Measurements from ENCODE around the gene USF2.
"Not testable (repeated sequence)": the region's sequence is repeated elsewhere in the genome, so short reads cannot be mapped to it uniquely, and the experiment has no call there.

USF2 gene

GRCh38 chr19:35285465-35285864 lies 16.7 kb downstream of the USF2 start:
- DNase-seq (ENCODE audit: low spot score) = not testable (repeated sequence)

DNA sequence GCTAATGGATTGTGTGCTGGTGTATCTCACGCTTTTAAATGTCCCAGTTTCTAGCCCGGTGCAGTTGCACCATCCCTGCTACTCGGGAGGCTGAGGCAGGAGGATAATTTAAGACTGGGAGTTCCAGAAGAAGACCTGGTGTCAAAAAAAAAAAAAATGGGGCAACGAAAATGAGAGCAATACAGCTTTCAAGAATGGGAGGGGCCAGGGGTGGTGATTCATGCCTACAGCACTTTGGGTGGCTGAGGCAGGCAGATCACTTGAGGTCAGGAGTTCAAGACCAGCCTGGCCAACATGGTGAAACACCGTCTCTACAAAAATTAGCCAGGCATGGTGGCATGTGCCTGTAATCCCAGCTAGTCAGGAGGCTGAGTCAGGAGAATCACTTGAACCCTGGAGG lies 17.3 kb downstream of the USF2 start:
- not testable (repeated sequence) for DNase-seq (ENCODE audit: low spot score)

DNA sequence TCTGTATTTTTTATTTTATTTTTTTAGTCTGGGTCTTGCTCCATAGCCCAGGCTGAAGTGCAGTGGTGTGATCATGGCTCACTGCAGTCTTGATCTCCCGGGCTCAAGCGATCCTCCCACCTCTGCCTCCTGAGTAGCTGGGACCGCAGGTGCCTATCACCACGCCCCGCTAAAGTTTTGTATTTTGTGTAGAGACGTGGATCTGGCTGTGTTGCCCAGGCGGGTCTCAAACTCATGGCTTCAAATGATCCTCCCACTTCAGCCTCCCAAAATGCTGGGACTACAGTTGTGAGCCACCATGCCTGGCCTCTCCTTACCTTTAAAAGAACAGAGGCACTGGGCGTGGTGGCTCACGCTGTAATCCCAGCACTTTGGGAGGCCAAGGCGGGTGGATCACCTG lies 19.0 kb downstream of the USF2 start:
- DNase-seq (ENCODE audit: low spot score) = no peak

DNA sequence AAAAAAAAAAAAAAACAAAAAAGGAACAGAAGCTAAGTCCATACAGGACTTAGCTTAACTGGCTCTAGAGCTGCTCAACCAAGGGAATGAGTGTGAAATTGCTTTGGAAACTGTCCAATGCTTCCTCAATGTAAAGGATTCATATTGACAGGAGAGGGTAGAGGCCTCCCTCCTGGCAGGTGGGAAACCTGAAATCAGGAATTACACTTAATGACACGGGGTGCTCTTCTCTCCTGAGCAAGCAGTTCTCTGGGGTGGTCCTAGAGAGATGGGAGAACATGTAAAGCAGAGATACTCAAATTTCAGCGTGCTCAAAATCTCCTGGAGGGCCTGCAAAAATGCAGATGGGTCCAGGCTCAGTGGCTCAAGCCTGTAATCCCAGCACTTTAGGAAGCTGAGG lies 19.6 kb downstream of the USF2 start:
- no peak for DNase-seq (ENCODE audit: low spot score)

DNA sequence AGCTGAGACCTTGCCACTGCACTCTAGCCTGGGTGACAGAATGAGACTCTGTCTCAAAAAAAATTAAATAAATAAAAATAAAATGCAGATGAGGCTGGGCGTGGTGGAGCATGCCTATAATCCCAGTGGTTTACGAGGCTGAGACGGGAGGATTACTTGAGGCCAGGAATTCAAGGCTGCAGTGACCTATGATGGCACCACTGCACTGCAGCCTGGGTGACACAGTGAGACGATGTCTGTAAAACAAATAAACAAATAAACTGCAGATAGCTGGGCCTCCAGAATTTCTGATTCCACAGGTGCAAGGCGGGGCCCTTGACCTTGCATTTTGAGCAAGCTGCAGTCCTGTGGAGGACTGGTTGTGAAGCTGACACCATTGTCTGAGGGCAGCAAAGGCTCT lies 20.1 kb downstream of the USF2 start:
- no peak for DNase-seq (ENCODE audit: low spot score)

GRCh38 chr19:35290381-35291127 lies 21.8 kb downstream of the USF2 start:
- DNase-seq (ENCODE audit: low spot score) = no peak

DNA sequence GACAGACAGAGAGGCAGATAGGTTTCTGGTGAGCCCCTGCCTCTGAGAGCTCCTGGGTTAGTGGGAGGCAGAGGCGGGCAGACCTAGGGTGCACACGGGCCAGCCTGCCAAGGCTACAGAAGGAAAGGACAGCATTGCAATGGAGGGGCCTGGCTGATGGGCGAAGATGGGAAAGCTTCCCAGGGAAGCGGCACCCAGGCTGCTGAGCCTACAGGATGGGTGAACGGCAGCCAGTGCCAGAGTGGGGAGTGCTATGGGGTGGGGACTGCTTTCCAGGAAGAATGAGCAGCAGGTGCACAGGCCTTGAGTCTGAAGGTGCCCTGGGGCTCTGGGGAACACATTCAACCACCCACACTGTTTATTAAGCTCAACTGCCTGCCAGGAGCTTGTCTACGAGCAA lies 22.5 kb downstream of the USF2 start:
- DNase-seq (ENCODE audit: low spot score) = no peak

DNA sequence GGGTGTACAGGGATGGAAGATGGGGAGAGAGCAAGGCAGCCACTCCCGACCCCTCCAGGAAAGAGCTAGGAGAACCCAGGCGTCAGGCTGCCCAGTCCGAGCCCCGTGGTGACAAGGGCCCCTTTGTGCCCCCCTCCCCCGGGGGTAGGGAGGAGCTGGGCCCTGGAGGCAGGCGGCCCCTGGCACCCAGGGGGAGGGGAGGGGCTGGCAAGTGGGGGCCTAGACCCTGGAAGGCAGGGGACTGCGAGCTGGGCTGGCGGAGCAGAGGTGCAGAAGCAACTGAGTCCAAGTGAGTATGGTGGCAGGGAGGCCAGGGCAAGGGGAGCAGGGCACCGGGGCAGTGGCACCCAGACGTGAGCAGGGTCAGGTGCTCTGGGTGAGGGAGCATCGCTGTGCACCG lies 23.2 kb downstream of the USF2 start, which contains the start of gene MAG:
TSS of gene MAG (plus strand) at position 246 of the 400 bp plus-strand sequence. CDS start 3,248 bp downstream, outside the sequence.
- DNase-seq (ENCODE audit: low spot score) = no peak

DNA sequence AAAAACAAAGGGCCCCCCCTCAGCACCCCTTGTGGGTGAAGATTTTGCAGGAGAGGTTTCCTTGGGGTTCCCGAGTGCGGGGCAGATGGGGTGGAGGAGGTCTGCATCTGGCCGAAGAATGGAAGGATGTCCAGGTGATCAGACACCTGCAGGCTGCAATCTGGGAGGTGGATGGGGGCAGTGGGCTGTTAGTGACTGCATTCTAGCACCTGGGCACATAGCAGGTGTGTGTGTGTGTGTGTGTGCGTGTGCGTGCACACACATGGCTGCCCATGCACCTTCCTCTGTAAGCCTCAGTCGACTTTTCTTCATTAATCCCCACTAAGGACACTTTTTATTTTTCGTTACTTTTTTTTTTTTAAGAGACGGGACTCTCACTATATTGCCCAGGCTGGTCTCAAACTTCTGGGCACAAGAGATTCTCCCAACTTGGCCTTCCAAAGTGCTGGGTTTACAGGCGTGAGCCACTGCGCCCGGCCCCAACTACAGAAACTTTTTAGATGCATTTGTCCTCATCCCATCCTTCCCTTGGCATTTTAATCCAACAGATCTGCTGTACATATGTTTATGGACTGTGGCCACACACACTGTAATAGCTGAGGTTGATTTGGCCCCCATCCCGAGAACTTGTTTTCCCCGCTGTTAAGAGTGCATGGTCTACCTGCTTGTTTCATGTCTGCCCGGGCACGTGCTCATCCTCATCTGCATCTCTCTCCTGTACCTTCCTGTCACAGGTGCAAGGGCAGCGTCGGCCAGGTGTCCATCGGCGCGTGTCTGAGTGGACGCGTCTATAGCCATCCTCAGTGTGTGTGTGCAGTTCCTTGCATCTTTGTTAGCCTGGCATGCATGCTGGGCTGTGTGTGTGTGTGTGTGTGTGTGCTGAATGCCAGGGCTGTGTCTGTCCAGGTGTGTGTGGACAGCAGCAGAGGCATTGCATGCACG lies 23.9 kb downstream of the USF2 start:
- no peak for DNase-seq (ENCODE audit: low spot score)

DNA sequence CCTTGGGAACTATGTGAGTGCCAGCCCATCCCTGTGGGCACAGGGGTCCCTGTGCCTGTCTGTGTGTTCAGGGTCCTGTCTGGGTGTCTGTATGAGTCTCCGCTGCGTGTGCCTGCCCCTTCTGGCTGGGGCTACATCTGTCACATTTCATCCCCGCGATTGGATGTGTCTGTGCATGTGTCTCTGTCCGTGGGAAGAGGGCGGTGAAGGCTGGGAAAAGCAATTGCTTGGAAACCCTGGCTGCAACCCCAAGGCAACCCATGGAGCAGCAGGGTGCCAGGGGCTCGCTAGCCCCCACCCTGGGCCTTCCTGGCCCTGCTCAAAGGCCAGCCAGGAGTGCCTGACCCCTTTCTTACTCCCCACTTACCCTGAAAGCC lies 24.6 kb downstream of the USF2 start:
- DNase-seq (ENCODE audit: low spot score) = no peak

DNA sequence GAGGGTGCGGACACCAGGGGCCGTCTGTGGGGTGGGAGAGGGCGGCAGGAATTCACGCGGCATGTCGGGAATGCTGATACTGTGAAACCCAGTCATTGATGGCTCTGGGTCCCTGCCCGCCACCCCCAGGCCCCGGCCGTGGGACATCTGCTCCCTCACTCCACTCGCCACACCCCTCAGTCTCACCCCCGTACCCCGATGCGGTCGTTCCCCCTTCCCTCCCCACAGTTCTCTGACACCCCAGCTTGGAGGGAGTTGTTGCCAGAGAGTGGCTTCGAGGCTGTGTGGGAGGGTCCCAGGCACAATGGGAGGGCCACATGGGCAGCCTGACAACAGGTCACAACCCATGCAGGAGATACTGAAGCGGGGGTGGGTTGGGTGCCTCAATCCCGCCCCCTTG lies 25.0 kb downstream of the USF2 start:
- no peak for DNase-seq (ENCODE audit: low spot score)

DNA sequence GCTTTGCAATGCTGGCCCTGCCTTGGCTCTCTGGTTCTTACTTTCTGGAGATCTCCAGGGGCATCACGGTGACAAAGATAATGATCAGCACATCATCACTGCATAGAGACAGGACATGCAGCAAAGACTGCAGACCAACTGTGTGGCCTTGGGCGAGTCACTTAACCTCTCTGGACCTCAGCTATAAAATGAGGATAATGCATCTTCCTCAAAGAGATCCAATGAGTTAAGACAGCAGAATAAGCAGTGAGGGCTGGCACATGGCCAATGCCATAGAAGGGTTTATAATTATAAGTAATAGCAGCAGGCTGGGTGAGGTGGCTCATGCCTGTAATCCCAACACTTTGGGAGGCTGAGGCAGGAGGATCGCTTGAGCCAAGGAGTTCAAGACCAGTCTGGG lies 25.6 kb downstream of the USF2 start:
- no peak for DNase-seq (ENCODE audit: low spot score)

DNA sequence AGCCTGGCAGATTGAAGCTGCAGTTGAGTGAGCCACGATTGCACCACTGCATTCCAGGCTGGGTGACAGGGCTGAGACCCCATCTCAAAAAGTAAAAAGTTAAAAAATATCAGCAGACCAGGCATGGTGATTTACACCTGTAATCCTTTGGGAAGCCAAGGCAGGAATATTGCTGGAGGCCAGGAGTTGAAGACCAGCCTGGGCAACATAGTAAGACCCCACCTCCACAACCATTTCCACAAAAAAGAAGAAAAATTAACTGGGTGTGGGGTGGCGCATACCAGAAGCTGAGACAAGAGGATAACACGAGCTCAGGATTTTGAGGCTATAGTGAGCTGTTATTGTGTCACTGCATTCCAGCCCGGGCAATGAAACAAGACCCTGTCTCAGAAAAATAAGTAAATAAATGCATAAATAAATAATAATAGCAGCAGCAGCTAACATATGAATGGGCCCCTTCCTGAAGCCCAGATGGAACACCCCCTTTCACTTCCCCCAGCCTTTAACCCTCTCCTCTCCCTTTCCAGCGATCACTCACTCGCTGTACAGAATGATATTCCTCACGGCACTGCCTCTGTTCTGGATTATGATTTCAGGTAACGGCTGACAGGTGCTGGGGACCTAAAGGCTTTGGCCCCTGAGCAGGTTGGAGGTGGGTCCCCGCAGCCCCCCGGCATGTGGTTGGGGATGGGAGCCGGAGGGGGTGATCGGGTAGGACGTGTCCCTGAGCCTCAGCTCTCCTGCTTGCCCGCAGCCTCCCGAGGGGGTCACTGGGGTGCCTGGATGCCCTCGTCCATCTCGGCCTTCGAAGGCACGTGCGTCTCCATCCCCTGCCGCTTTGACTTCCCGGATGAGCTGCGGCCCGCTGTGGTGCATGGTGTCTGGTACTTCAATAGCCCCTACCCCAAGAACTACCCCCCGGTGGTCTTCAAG lies 26.4 kb downstream of the USF2 start:
- no peak for DNase-seq (ENCODE audit: low spot score)

DNA sequence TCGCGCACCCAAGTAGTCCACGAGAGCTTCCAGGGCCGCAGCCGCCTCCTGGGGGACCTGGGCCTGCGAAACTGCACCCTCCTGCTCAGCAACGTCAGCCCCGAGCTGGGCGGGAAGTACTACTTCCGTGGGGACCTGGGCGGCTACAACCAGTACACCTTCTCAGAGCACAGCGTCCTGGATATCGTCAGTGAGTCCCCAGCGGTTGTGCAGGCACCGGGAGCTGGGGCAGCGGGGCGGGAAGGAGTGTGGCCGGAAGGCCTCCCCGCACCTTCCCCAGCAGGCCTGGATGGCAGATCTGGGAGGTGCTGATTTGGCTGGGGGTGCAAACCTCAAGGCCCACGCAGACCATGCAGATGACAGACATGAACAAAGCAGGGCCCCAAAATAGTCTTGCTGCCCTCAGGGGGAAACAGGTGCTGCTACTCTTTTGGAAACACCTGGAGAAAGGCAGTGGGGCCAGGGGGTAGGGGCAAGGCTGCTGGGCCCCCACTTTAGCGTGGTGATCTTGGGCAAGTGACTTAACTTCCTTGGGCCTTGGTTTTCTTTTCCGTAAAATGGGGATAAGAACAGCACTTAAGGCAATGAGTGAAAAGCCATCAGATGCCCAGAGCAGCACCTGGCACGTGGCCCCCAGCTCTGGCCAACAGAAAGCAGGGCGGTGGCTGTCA lies 27.2 kb downstream of the USF2 start:
- DNase-seq (ENCODE audit: low spot score) = no peak

DNA sequence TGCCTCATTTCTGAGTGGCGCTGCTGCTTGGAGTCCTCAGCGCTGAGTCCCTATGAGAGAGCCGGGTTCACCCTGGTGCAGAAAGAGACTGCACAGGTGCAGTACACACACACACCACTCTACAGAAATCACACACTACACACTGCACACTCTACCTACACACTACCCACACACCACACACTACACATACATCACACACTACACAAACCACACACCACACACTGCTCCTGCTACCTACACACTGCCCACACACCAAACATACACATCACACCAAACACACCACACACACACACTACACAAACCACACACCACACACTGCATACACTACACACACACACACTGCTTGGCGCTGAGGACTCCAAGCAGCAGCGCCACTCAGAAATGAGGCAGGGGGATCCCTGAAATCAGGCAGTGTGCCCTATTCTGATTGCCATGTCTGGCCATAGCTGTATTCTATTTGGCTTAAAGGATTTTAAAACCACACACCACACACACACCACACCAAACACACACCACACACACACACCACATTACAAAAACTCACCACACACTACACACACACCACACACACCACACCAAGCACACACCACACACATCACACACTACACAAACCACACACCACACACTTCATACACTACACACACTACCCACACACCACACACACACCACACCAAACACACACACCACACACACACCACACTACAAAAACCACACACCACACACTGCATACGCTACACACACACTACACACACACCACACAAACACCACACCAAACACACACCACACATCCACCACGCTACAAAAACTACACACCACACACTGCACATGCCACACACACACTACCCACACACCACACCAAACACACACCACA lies 28.1 kb downstream of the USF2 start:
- no peak for DNase-seq (ENCODE audit: low spot score)

- DNase-seq (ENCODE audit: low spot score) = no peak
Measured at GRCh38 chr19:35297515-35297848, 28.7 kb downstream of the USF2 start.

DNA sequence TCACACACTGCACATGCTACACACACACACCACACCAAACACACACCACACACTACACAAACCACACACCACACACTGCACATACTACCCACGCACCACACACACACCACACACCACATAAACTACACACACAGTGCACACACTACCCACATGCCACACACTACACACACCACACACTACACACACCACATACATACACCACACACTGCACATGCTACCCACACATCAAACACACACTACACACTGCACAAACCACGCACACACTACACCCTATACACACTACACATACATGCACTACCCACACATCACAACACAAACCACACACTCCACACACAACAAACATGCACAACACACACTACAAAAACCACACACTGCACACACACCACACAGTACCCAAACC lies 29.2 kb downstream of the USF2 start:
- no peak for DNase-seq (ENCODE audit: low spot score)

- DNase-seq (ENCODE audit: low spot score) = no peak
Measured at GRCh38 chr19:35298561-35298972, 29.8 kb downstream of the USF2 start.

GRCh38 chr19:35299523-35300338 lies 31.0 kb downstream of the USF2 start:
- no peak for DNase-seq (ENCODE audit: low spot score)

DNA sequence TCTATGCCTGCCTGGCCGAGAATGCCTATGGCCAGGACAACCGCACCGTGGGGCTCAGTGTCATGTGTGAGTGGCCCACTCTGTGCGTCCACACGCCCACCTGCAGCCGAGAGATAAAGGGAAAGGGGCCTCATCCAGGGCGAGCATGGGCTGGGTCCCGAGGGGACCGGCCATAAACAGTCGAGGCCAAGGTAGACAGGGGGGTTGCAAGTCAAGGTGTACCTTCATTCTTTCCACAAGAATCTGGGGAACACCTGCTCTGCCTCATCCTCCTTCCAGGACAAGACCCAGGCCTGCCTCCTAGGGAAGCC lies 31.5 kb downstream of the USF2 start:
- DNase-seq (ENCODE audit: low spot score) = no peak

Data from kidney tubule cell (primary cell).